ENCODE measurements around the gene CYP24A1.

CYP24A1 gene

GRCh38 chr20:54118220-54119001, 55.4 kb downstream of the CYP24A1 start:
- Histone ChIP-seq H3K4me1 (ENCODE audit: control insufficient read depth, low read length) (peaks cover 10% of the 10 kb centered on the region), H3K9me3 (ENCODE audit: control insufficient read depth, insufficient read depth, low read length) (no peaks in the 10 kb centered on the region), H3K79me2 (ENCODE audit: control insufficient read depth, low read length) (peaks cover 12% of the 10 kb centered on the region; the same call in 1 of the 2 replicates), H3K27ac (ENCODE audit: low read depth, low read length) (no peak overlapping the region), H4K20me1 (ENCODE audit: control insufficient read depth, insufficient read depth, low read depth, low read length) (no peaks in the 10 kb centered on the region), H3F3A (ENCODE audit: control insufficient read depth, insufficient read depth) (no peaks in the 10 kb centered on the region), H3K4me3 (ENCODE audit: low read length) (no peak overlapping the region), H3K27me3 (ENCODE audit: control insufficient read depth, low read length) (peaks cover 6% of the 10 kb centered on the region; the same call in 1 of the 2 replicates), H3K36me3 (ENCODE audit: control insufficient read depth, low read length) (no peaks in the 10 kb centered on the region), H3K9me2 (replicated peaks; ENCODE audit: control insufficient read depth, low read length) (no peaks in the 10 kb centered on the region), H3K4me2 (ENCODE audit: low read length) (no peak overlapping the region)
- TF ChIP-seq EZH2phosphoT487 (IDR thresholded peaks at IDR 0.05; ENCODE audit: borderline replicate concordance, low read length): no peak
- no peak for TF ChIP-seq CTCF (IDR thresholded peaks at IDR 0.05; ENCODE audit: low read depth, low read length, poor library complexity, severe bottlenecking)

- Histone ChIP-seq H3K9me2 (replicated peaks; ENCODE audit: control insufficient read depth, low read length) (no peaks in the 10 kb centered on the region), H3K27ac (ENCODE audit: low read depth, low read length) (no peak overlapping the region), H3K27me3 (ENCODE audit: control insufficient read depth, low read length) (peaks cover 6% of the 10 kb centered on the region; the same call in 1 of the 2 replicates), H4K20me1 (ENCODE audit: control insufficient read depth, insufficient read depth, low read depth, low read length) (no peaks in the 10 kb centered on the region), H3K36me3 (ENCODE audit: control insufficient read depth, low read length) (no peaks in the 10 kb centered on the region), H3K4me1 (ENCODE audit: control insufficient read depth, low read length) (peaks cover 4% of the 10 kb centered on the region), H3K4me2 (ENCODE audit: low read length) (no peak overlapping the region), H3K79me2 (ENCODE audit: control insufficient read depth, low read length) (no peaks in the 10 kb centered on the region; the same call in 1 of the 2 replicates), H3K9me3 (ENCODE audit: control insufficient read depth, insufficient read depth, low read length) (no peaks in the 10 kb centered on the region), H3K4me3 (ENCODE audit: low read length) (no peak overlapping the region), H3F3A (ENCODE audit: control insufficient read depth, insufficient read depth) (no peaks in the 10 kb centered on the region)
- TF ChIP-seq EZH2phosphoT487 (IDR thresholded peaks at IDR 0.05; ENCODE audit: borderline replicate concordance, low read length) (no peak), CTCF (IDR thresholded peaks at IDR 0.05; ENCODE audit: low read depth, low read length, poor library complexity, severe bottlenecking) (no peak)
Observed at GRCh38 chr20:54116550-54117235, 57.1 kb downstream of the CYP24A1 start.

- no peak overlapping the region for H3K27ac ChIP-seq (ENCODE audit: low read depth, low read length)
Observed at GRCh38 chr20:54115172-54115854, 58.5 kb downstream of the CYP24A1 start.

More at GRCh38 chr20:54115172-54115854, 58.5 kb downstream of the CYP24A1 start:
- Histone ChIP-seq H3K27me3 (ENCODE audit: control insufficient read depth, low read length) (peaks cover 5% of the 10 kb centered on the region; the same call in 1 of the 2 replicates), H3K9me3 (ENCODE audit: control insufficient read depth, insufficient read depth, low read length) (no peaks in the 10 kb centered on the region), H3K4me3 (ENCODE audit: low read length) (no peak overlapping the region), H4K20me1 (ENCODE audit: control insufficient read depth, insufficient read depth, low read depth, low read length) (no peaks in the 10 kb centered on the region), H3F3A (ENCODE audit: control insufficient read depth, insufficient read depth) (no peaks in the 10 kb centered on the region), H3K9me2 (replicated peaks; ENCODE audit: control insufficient read depth, low read length) (no peaks in the 10 kb centered on the region), H3K4me2 (ENCODE audit: low read length) (no peak overlapping the region), H3K79me2 (ENCODE audit: control insufficient read depth, low read length) (no peaks in the 10 kb centered on the region), H3K36me3 (ENCODE audit: control insufficient read depth, low read length) (no peaks in the 10 kb centered on the region), H3K4me1 (ENCODE audit: control insufficient read depth, low read length) (no peaks in the 10 kb centered on the region)
- TF ChIP-seq EZH2phosphoT487 (IDR thresholded peaks at IDR 0.05; ENCODE audit: borderline replicate concordance, low read length): no peak
- no peak for TF ChIP-seq CTCF (IDR thresholded peaks at IDR 0.05; ENCODE audit: low read depth, low read length, poor library complexity, severe bottlenecking)
